SK-N-SH (cell line): Measurements from ENCODE around the gene SHMT2. TPM values are rescaled to one million over a fixed set of nuclear protein-coding genes. Genes with fewer than 3 reads are reported as not detected.

Experiments used
- CTCF ChIA-PET: fragments of 300-600, 350-600 bp; formaldehyde crosslinking; extraction: SDS; loops from one replicate; lab custom pipeline; 2021; lab: Yijun Ruan, JAX
- POLR2A ChIA-PET: fragments of 350-600 bp; sonication (Branson Sonifier 250); formaldehyde crosslinking; extraction: SDS; loops from one replicate; lab custom pipeline; 2020; ENCODE audit warnings: antibody characterized with exemption, inconsistent platforms; lab: Yijun Ruan, JAX
- DNase-seq: peaks from one replicate; pipeline ENCODE4 v3.0.0; 2012
- H2AFZ ChIP-seq: fragments of 200-600 bp; sonication (generic); 2 replicates; pipeline ENCODE4 v1.8.1; 2016; ENCODE audit warnings: antibody characterized with exemption, mild to moderate bottlenecking, low read depth
- H3F3A ChIP-seq: fragments of 200-600 bp; sonication (generic); replicated peaks from 2 replicates; pipeline ENCODE3; 2016; ENCODE audit warnings: antibody characterized with exemption, mild to moderate bottlenecking; ENCODE audit not compliant: insufficient read depth
- H3K27ac ChIP-seq, 2 experiments: fragments of 200-500 bp in 1 of 2; fragments of 200-600 bp in 1 of 2; sonication (Bioruptor generic) in 1 of 2; sonication (generic), shearing (Covaris generic) in 1 of 2; 2 replicates each; pipeline versions ENCODE4 v1.5.1 to v1.6.1; 2014 to 2016; ENCODE audit warnings: low read depth in 2 of 2, inconsistent platforms in 1 of 2, low read length in 1 of 2, mild to moderate bottlenecking in 1 of 2, mixed read lengths in 1 of 2
- H3K27me3 ChIP-seq: fragments of 200-600 bp; sonication (generic), shearing (Covaris generic); 2 replicates; pipeline ENCODE4 v1.6.1; 2016; ENCODE audit warnings: mixed run types; ENCODE audit not compliant: insufficient read depth
- H3K36me3 ChIP-seq, 2 experiments: fragments of 200-500 bp in 1 of 2; fragments of 200-600 bp in 1 of 2; sonication (Bioruptor generic) in 1 of 2; sonication (generic) in 1 of 2; replicated peaks in 1 of 2; 2 replicates each; pipeline versions ENCODE3 to v1.5.1; 2014 to 2016; ENCODE audit warnings: low read length in 1 of 2, mild to moderate bottlenecking in 1 of 2; ENCODE audit not compliant: insufficient read depth in 2 of 2, control insufficient read depth in 1 of 2
- H3K4me1 ChIP-seq, 2 experiments: fragments of 200-500 bp in 1 of 2; fragments of 200-600 bp in 1 of 2; sonication (Bioruptor generic) in 1 of 2; sonication (generic), shearing (Covaris generic) in 1 of 2; 2 replicates each; pipeline versions ENCODE4 v1.5.1 to v1.6.1; 2014 to 2016; ENCODE audit warnings: low read depth in 1 of 2, low read length in 1 of 2, mixed run types in 1 of 2; ENCODE audit not compliant: insufficient read depth in 2 of 2, control insufficient read depth in 1 of 2
- H3K4me2 ChIP-seq: fragments of 200-600 bp; sonication (generic), shearing (Covaris generic); 2 replicates; pipeline ENCODE4 v1.6.1; 2017; ENCODE audit warnings: mixed run types
- H3K4me3 ChIP-seq, 2 experiments: fragments of 200-500 bp in 1 of 2; fragments of 200-600 bp in 1 of 2; sonication (Bioruptor generic) in 1 of 2; sonication (generic), shearing (Covaris generic) in 1 of 2; 2 replicates each; pipeline versions ENCODE4 v1.5.1 to v1.8.1; 2014 to 2016; ENCODE audit warnings: low read depth in 2 of 2, inconsistent platforms in 1 of 2, low read length in 1 of 2, mild to moderate bottlenecking in 1 of 2, mixed read lengths in 1 of 2, moderate library complexity in 1 of 2
- H3K79me2 ChIP-seq: fragments of 200-600 bp; sonication (generic); 2 replicates; pipeline ENCODE4 v1.8.1; 2017; ENCODE audit warnings: mild to moderate bottlenecking; ENCODE audit not compliant: insufficient read depth
- H3K9ac ChIP-seq: fragments of 200-600 bp; sonication (generic); 2 replicates; pipeline ENCODE4 v1.6.1; 2017; ENCODE audit warnings: mixed run types
- H3K9me2 ChIP-seq: fragments of 200-600 bp; sonication (generic); 2 replicates; pipeline ENCODE4 v1.6.1; 2017; ENCODE audit warnings: mixed run types
- H3K9me3 ChIP-seq: fragments of 200-600 bp; sonication (generic); 2 replicates; pipeline ENCODE4 v1.6.1; 2017; ENCODE audit warnings: mixed run types, mild to moderate bottlenecking, moderate library complexity
- H4K20me1 ChIP-seq: fragments of 200-600 bp; sonication (generic); 2 replicates; pipeline ENCODE4 v1.6.1; 2017; ENCODE audit warnings: mild to moderate bottlenecking, mixed run types; ENCODE audit not compliant: insufficient read depth
- CHD2 ChIP-seq: fragments of 150-350 bp; IDR thresholded peaks from 2 replicates; pipeline ENCODE4 v1.6.1; 2018; ENCODE audit warnings: low read length; ENCODE audit not compliant: partially characterized antibody
- ELF1 ChIP-seq: IDR thresholded peaks from 2 replicates; pipeline ENCODE4 v1.4.0; 2012
- EZH2phosphoT487 ChIP-seq: fragments of 200-600 bp; sonication (generic); IDR thresholded peaks from 2 replicates; pipeline ENCODE4 v1.6.1; 2017; ENCODE audit warnings: low read depth, mixed run types, mild to moderate bottlenecking, antibody characterized with exemption, moderate library complexity, borderline replicate concordance
- FOXJ3 ChIP-seq: sonication (generic); formaldehyde crosslinking; IDR thresholded peaks from 2 replicates; pipeline ENCODE4 v1.5.1; 2020; ENCODE audit warnings: mild to moderate bottlenecking, missing genetic modification reagents
- FOXM1 ChIP-seq: IDR thresholded peaks from 2 replicates; pipeline ENCODE4 v1.4.0; 2012; ENCODE audit warnings: low read depth, mild to moderate bottlenecking
- GABPA ChIP-seq: IDR thresholded peaks from 2 replicates; pipeline ENCODE4 v1.4.0; 2012; ENCODE audit warnings: low read depth, mild to moderate bottlenecking
- GATA2 ChIP-seq: sonication (generic); formaldehyde crosslinking; IDR thresholded peaks from 2 replicates; pipeline ENCODE4 v1.5.0; 2020; ENCODE audit warnings: mild to moderate bottlenecking, missing genetic modification reagents
- JUND ChIP-seq: IDR thresholded peaks from 2 replicates; pipeline ENCODE4 v1.4.0; 2012
- MEF2A ChIP-seq: IDR thresholded peaks from 2 replicates; pipeline ENCODE4 v1.4.0; 2012; ENCODE audit warnings: low read depth, borderline replicate concordance
- NFIC ChIP-seq: IDR thresholded peaks from 2 replicates; pipeline ENCODE4 v1.4.0; 2012; ENCODE audit warnings: borderline replicate concordance
- POLR2AphosphoS5 ChIP-seq: IDR thresholded peaks from 2 replicates; pipeline ENCODE4 v1.6.1; 2012; ENCODE audit warnings: low read depth, low read length
- REST ChIP-seq: IDR thresholded peaks from 2 replicates; pipeline ENCODE4 v1.6.1; 2012; ENCODE audit warnings: mild to moderate bottlenecking, low read depth, low read length, moderate library complexity
- RFX5 ChIP-seq: IDR thresholded peaks from 2 replicates; pipeline ENCODE4 v1.6.1; 2012; ENCODE audit warnings: mild to moderate bottlenecking, improper control_type of control experiment, low read length
- SIN3A ChIP-seq: IDR thresholded peaks from 2 replicates; pipeline ENCODE4 v1.6.1; 2012; ENCODE audit warnings: low read depth, mild to moderate bottlenecking, low read length, moderate library complexity, borderline replicate concordance
- TCF12 ChIP-seq: IDR thresholded peaks from 2 replicates; pipeline ENCODE4 v1.4.0; 2012
- USF1 ChIP-seq: IDR thresholded peaks from 2 replicates; pipeline ENCODE4 v1.4.0; 2012; ENCODE audit warnings: low read depth, borderline replicate concordance
- YY1 ChIP-seq: IDR thresholded peaks from 2 replicates; pipeline ENCODE4 v1.4.0; 2012; ENCODE audit warnings: low read depth, mild to moderate bottlenecking
- WGBS: methylation state at CpG from one replicate; pipeline ENCODE4 v1.1.6; 2017; ENCODE audit warnings: low lambda C conversion rate; 5-methylcytosine and 5-hydroxymethylcytosine counted together
- polyA plus RNA-seq, 3 experiments: library from polyadenylated mRNA; depleted of rRNA; stranded (reverse); fragments of >200 nt; gene quantifications; 2 replicates each; pipeline ENCODE4 v1.2.3, GENCODE V29; 2012

SHMT2 gene
- polyA plus RNA-seq, 1 of the 3 experiments (the other 2 are of a cell fraction) = 204 TPM

GRCh38 chr12:57219993-57220754 lies 9.3 kb upstream of the SHMT2 start:
- Histone ChIP-seq H3F3A (no peaks in the 10 kb centered on the region), H3K27ac (no peak overlapping the region), H3K9me2 (no peaks in the 10 kb centered on the region), H2AFZ (no peak overlapping the region), H3K9me3 (no peaks in the 10 kb centered on the region), H3K4me1 (peaks cover 0 to 21% of the 10 kb centered on the region in 2 experiments; a peak in 1 of 4 replicates), H3K9ac (no peak overlapping the region), H3K36me3 (no peaks in the 10 kb centered on the region), H3K4me3 (no peak overlapping the region), H3K79me2 (no peaks in the 10 kb centered on the region), H3K27me3 (peaks cover 48% of the 10 kb centered on the region), H3K4me2 (no peak overlapping the region), H4K20me1 (no peaks in the 10 kb centered on the region)
- TF ChIP-seq ELF1 (no peak), GABPA (no peak), JUND (no peak), USF1 (no peak), GATA2 (no peak)
- CTCF ChIA-PET = interaction anchor here (0.6 to 15.9 kb wide), 5 partner anchors 18 to 413 kb away, joined by 3 to 937 read pairs (median 3); partner anchors contain the start of genes B4GALNT1, SHMT2 and STAC3
- 19% methylated on average over 36 of the region's 38 CpGs for WGBS
- POLR2A ChIA-PET = interaction anchor here (1.4 to 1.6 kb wide), 2 partner anchors 10 to 19 kb away, joined by 3 to 9 read pairs; partner anchors contain the start of gene SHMT2
- peak; percentile 77 for DNase-seq

- no peaks in the 10 kb centered on the region for H3K36me3 ChIP-seq
- no peaks in the 10 kb centered on the region for H3K9me3 ChIP-seq
- H4K20me1 ChIP-seq = no peaks in the 10 kb centered on the region
- no peak overlapping the region for H3K27ac ChIP-seq
- no peaks in the 10 kb centered on the region for H3F3A ChIP-seq
- 74% methylated on average over 1 of the region's 1 CpG for whole genome bisulfite sequencing
- H3K4me1 ChIP-seq = peaks cover 0 to 19% of the 10 kb centered on the region in 2 experiments; a peak in 1 of 4 replicates
- H3K9me2 ChIP-seq = no peaks in the 10 kb centered on the region
- peaks cover 42% of the 10 kb centered on the region for H3K27me3 ChIP-seq
- TF ChIP-seq SIN3A = no peak
- TF ChIP-seq MEF2A = no peak
- TF ChIP-seq RFX5 = no peak
- no peak for TF ChIP-seq YY1
- no peak for TF ChIP-seq EZH2phosphoT487
- TF ChIP-seq CHD2 = no peak
- TF ChIP-seq NFIC = no peak
- TF ChIP-seq TCF12 = no peak
- TF ChIP-seq FOXJ3 (CRISPR knock-in tag) = no peak
- no peak for TF ChIP-seq REST
- no peak for TF ChIP-seq POLR2AphosphoS5
- no peak for TF ChIP-seq FOXM1
- H3K4me2 ChIP-seq = no peak overlapping the region
- no peak for DNase-seq
- ChIA-PET CTCF (interaction anchor here (13.3 kb wide), 1 partner anchor 20 kb away, joined by 271 read pairs; a partner anchor contains a TSS), POLR2A (no interaction called here)
- no peak overlapping the region for H2AFZ ChIP-seq
- H3K4me3 ChIP-seq = no peak overlapping the region
- no peaks in the 10 kb centered on the region for H3K79me2 ChIP-seq
- no peak overlapping the region for H3K9ac ChIP-seq
Observed at GRCh38 chr12:57220770-57221168, 8.7 kb upstream of the SHMT2 start.
